ENCODE measurements around the gene ATXN1.

Gene ATXN1

DNA sequence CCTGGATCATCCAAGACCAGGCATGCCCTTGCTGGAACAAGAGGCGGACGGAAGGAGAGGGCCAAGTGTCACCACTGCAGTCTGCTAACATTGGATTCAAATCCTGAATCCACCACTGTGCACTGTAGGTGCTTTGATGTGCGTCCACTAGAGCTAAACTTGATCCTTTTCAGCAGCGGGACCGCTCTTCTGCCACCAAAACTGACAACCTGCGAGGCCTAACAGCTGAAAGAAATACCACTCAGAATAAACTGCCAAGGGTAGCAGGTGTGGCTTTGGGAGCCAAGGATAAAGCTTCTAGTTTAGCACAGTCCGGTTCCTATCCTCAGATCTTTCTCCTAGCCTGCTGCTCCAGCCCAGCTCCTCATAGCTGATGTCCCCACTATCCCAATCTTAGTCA lies 108.0 kb downstream of the ATXN1 start:
- no peak for DNase-seq (ENCODE audit: extremely low spot score)
- TF ChIP-seq CTBP1 (IDR thresholded peaks at IDR 0.05; ENCODE audit: borderline replicate concordance) (no peak), LEF1 (IDR thresholded peaks at IDR 0.05; ENCODE audit: borderline replicate concordance) (no peak), FOXM1 (IDR thresholded peaks at IDR 0.05; ENCODE audit: borderline replicate concordance) (no peak), SP1 (IDR thresholded peaks at IDR 0.05) (no peak), FOXA1 (IDR thresholded peaks at IDR 0.05) (no peak), ZNF384 (IDR thresholded peaks at IDR 0.05) (no peak), L3MBTL2 (conservative IDR thresholded peaks at IDR 0.05) (no peak), HDGF (IDR thresholded peaks at IDR 0.05; ENCODE audit: borderline replicate concordance) (no peak), ARNT (IDR thresholded peaks at IDR 0.05) (no peak)
- CTCF ChIA-PET, result no interaction called here
- POLR2A ChIA-PET, result no interaction called here

- TF ChIP-seq NFRKB (IDR thresholded peaks at IDR 0.05), result no peak
- no peak for TF ChIP-seq BHLHE40 (IDR thresholded peaks at IDR 0.05; ENCODE audit: borderline replicate concordance)
- no peak for TF ChIP-seq CTBP1 (IDR thresholded peaks at IDR 0.05; ENCODE audit: borderline replicate concordance)
- TF ChIP-seq SP1 (IDR thresholded peaks at IDR 0.05), result no peak
- no peak for TF ChIP-seq PKNOX1 (IDR thresholded peaks at IDR 0.05)
- TF ChIP-seq LEF1 (IDR thresholded peaks at IDR 0.05; ENCODE audit: borderline replicate concordance), result no peak
- no peak for TF ChIP-seq ZNF384 (IDR thresholded peaks at IDR 0.05)
- TF ChIP-seq SUZ12 (IDR thresholded peaks at IDR 0.05), result no peak
- TF ChIP-seq L3MBTL2 (conservative IDR thresholded peaks at IDR 0.05), result no peak
- TF ChIP-seq ELF4 (IDR thresholded peaks at IDR 0.05), result no peak
- no peak for TF ChIP-seq TARDBP (IDR thresholded peaks at IDR 0.05)
- no peak for TF ChIP-seq FOXM1 (IDR thresholded peaks at IDR 0.05; ENCODE audit: borderline replicate concordance)
- no peak for TF ChIP-seq FOXK2 (IDR thresholded peaks at IDR 0.05)
- no peak for TF ChIP-seq HDGF (IDR thresholded peaks at IDR 0.05; ENCODE audit: borderline replicate concordance)
- TF ChIP-seq FOXA1 (IDR thresholded peaks at IDR 0.05), result no peak
- no peak for TF ChIP-seq ARNT (IDR thresholded peaks at IDR 0.05)
- ChIA-PET POLR2A (no interaction called here), CTCF (no interaction called here)
- no peak for DNase-seq (ENCODE audit: extremely low spot score)
Observed at GRCh38 chr6:16651871-16652270, 109.4 kb downstream of the ATXN1 start.

DNA sequence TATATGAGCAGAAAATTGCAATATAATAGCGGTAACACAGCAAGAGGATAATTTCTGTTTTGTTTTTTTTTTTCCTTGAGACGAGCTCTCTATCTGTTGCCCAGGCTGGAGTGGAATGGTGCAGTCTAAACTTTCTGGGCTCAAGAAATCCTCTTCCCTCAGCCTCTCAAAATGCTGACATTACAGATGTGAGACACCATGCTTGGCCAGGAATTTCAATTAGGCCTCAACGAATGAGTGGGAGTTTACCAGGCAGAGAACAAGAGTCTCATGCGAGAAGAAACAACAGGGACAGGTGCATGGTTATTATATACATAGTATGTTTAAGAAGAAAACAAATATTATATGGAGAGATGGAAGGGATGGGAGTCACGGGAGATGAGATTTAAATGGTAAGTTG lies 111.4 kb downstream of the ATXN1 start:
- ChIA-PET POLR2A (interaction anchor here (0.6 kb wide), 1 partner anchor 10 kb away, joined by 4 read pairs; no protein-coding TSS in a partner anchor), CTCF (no interaction called here)
- TF ChIP-seq FOXM1 (IDR thresholded peaks at IDR 0.05; ENCODE audit: borderline replicate concordance), result no peak
- no peak for TF ChIP-seq ZNF384 (IDR thresholded peaks at IDR 0.05)
- no peak for TF ChIP-seq SUZ12 (IDR thresholded peaks at IDR 0.05)
- no peak for TF ChIP-seq NFRKB (IDR thresholded peaks at IDR 0.05)
- TF ChIP-seq TARDBP (IDR thresholded peaks at IDR 0.05), result no peak
- TF ChIP-seq LEF1 (IDR thresholded peaks at IDR 0.05; ENCODE audit: borderline replicate concordance), result no peak
- no peak for TF ChIP-seq CTBP1 (IDR thresholded peaks at IDR 0.05; ENCODE audit: borderline replicate concordance)
- no peak for TF ChIP-seq PKNOX1 (IDR thresholded peaks at IDR 0.05)
- no peak for TF ChIP-seq HDGF (IDR thresholded peaks at IDR 0.05; ENCODE audit: borderline replicate concordance)
- no peak for TF ChIP-seq SP1 (IDR thresholded peaks at IDR 0.05)
- TF ChIP-seq FOXA1 (IDR thresholded peaks at IDR 0.05), result no peak
- DNase-seq (ENCODE audit: extremely low spot score), result no peak

GRCh38 chr6:16649241-16649640 lies 112.0 kb downstream of the ATXN1 start:
- POLR2A ChIA-PET, result interaction anchor here (0.6 kb wide), 1 partner anchor 11 kb away, joined by 4 read pairs; no protein-coding TSS in a partner anchor
- no peak for DNase-seq (ENCODE audit: extremely low spot score)
- TF ChIP-seq ZNF384 (IDR thresholded peaks at IDR 0.05) (no peak), SUZ12 (IDR thresholded peaks at IDR 0.05) (no peak), BHLHE40 (IDR thresholded peaks at IDR 0.05; ENCODE audit: borderline replicate concordance) (no peak), TARDBP (IDR thresholded peaks at IDR 0.05) (no peak), LEF1 (IDR thresholded peaks at IDR 0.05; ENCODE audit: borderline replicate concordance) (no peak), SP1 (IDR thresholded peaks at IDR 0.05) (no peak), FOXM1 (IDR thresholded peaks at IDR 0.05; ENCODE audit: borderline replicate concordance) (no peak), PKNOX1 (IDR thresholded peaks at IDR 0.05) (no peak), ELF4 (IDR thresholded peaks at IDR 0.05) (no peak), HDGF (IDR thresholded peaks at IDR 0.05; ENCODE audit: borderline replicate concordance) (no peak), CTBP1 (IDR thresholded peaks at IDR 0.05; ENCODE audit: borderline replicate concordance) (no peak), FOXA1 (IDR thresholded peaks at IDR 0.05) (no peak), L3MBTL2 (conservative IDR thresholded peaks at IDR 0.05) (no peak)
- CTCF ChIA-PET, result no interaction called here

DNA sequence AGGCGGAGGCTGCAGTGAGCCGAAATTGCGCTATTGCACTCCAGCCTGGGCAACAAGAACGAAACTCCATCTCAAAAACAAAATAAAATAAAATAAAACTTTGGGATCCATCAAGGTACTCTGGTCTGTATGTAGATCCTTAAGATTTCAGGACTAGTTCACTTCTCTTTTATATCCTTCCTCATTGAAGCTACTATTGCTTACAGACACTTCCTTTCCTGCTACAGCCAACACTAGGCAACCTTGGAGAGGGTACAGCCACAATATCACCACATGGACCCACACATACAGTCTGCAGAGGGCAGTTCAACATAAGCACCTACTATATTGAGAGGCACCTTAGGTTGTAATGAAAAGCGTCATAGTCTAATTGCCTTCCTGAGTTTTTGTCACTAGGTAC lies 113.3 kb downstream of the ATXN1 start:
- no peak for DNase-seq (ENCODE audit: extremely low spot score)
- no peak for TF ChIP-seq CTBP1 (IDR thresholded peaks at IDR 0.05; ENCODE audit: borderline replicate concordance)
- TF ChIP-seq SP1 (IDR thresholded peaks at IDR 0.05), result no peak
- no peak for TF ChIP-seq FOXA1 (IDR thresholded peaks at IDR 0.05)
- no peak for TF ChIP-seq SUZ12 (IDR thresholded peaks at IDR 0.05)
- TF ChIP-seq PKNOX1 (IDR thresholded peaks at IDR 0.05), result no peak
- no peak for TF ChIP-seq ARNT (IDR thresholded peaks at IDR 0.05)
- no peak for TF ChIP-seq ZNF384 (IDR thresholded peaks at IDR 0.05)
- POLR2A ChIA-PET, result no interaction called here

GRCh38 chr6:16647422-16647821 lies 113.8 kb downstream of the ATXN1 start:
- no peak for TF ChIP-seq HDGF (IDR thresholded peaks at IDR 0.05; ENCODE audit: borderline replicate concordance)
- no peak for TF ChIP-seq SP1 (IDR thresholded peaks at IDR 0.05)
- TF ChIP-seq TARDBP (IDR thresholded peaks at IDR 0.05), result no peak
- TF ChIP-seq SUZ12 (IDR thresholded peaks at IDR 0.05), result no peak
- TF ChIP-seq NFRKB (IDR thresholded peaks at IDR 0.05), result no peak
- TF ChIP-seq FOXM1 (IDR thresholded peaks at IDR 0.05; ENCODE audit: borderline replicate concordance), result no peak
- TF ChIP-seq L3MBTL2 (conservative IDR thresholded peaks at IDR 0.05), result no peak
- no peak for TF ChIP-seq ARNT (IDR thresholded peaks at IDR 0.05)
- TF ChIP-seq PKNOX1 (IDR thresholded peaks at IDR 0.05), result no peak
- no peak for TF ChIP-seq BHLHE40 (IDR thresholded peaks at IDR 0.05; ENCODE audit: borderline replicate concordance)
- ChIA-PET POLR2A (no interaction called here), CTCF (no interaction called here)
- DNase-seq (ENCODE audit: extremely low spot score), result no peak

More for the DNA sequence above, 113.3 kb downstream of the ATXN1 start:
- CTCF ChIA-PET, result no interaction called here

Data from HEK293T (cell line).